GM13976 (cell line): Measurements from ENCODE around the gene AUP1.

Experiments used
- DNase-seq: peaks from one replicate; pipeline ENCODE4 v3.0.0; 2012; ENCODE audit warnings: low spot score
- CTCF ChIP-seq: IDR thresholded peaks from 2 replicates; pipeline ENCODE4 v1.5.1; 2012; ENCODE audit warnings: borderline replicate concordance, mild to moderate bottlenecking; ENCODE audit not compliant: insufficient read depth; ENCODE audit errors: extremely low read depth, missing control alignments, control extremely low read depth
- in situ Hi-C: fragments of 300-500 bp; cut with MboI; formaldehyde crosslinking; loops from one replicate; pipeline ENCODE4 v1.12.0; 2022; ENCODE audit warnings: low sequenced_read_pairs, mixed read lengths, inconsistent platforms; ENCODE audit not compliant: unreplicated experiment

Gene AUP1

GRCh38 chr2:74532222-74532621, 2.7 kb upstream of the AUP1 start:
- in situ Hi-C loops: loop anchor here (10.0 kb wide), 1 partner anchor 53 kb away; no protein-coding TSS in a partner anchor
- no peak for TF ChIP-seq CTCF
- DNase-seq: no peak

GRCh38 chr2:74531666-74532065, 2.2 kb upstream of the AUP1 start:
- DNase-seq: no peak
- in situ Hi-C loops: loop anchor here (10.0 kb wide), 1 partner anchor 53 kb away; no protein-coding TSS in a partner anchor
- TF ChIP-seq CTCF: no peak

- in situ Hi-C loops: loop anchor here (10.0 kb wide), 1 partner anchor 54 kb away; no protein-coding TSS in a partner anchor
- DNase-seq: peak; percentile 85
- TF ChIP-seq CTCF: no peak
Observed at GRCh38 chr2:74530239-74531187, 1.0 kb upstream of the AUP1 start.

GRCh38 chr2:74528600-74529356, 728 bp downstream of the AUP1 start:
- TF ChIP-seq CTCF: peak; percentile 4
- no peak for DNase-seq
- in situ Hi-C loops: no loop called here

- DNase-seq: no peak
- in situ Hi-C loops: no loop called here
- TF ChIP-seq CTCF: no peak
Observed at GRCh38 chr2:74527741-74528140, 1.8 kb downstream of the AUP1 start.

- in situ Hi-C loops: no loop called here
- no peak for DNase-seq
- no peak for TF ChIP-seq CTCF
Observed at GRCh38 chr2:74526649-74527230, 2.8 kb downstream of the AUP1 start.
